ENCODE measurements around the gene PARD3. TPM values are rescaled to one million over a fixed set of nuclear protein-coding genes. Genes with fewer than 3 reads are reported as not detected.

PARD3 gene
- polyA plus RNA-seq, 2 of the 4 experiments (the other 2 are of a cell fraction), result 110 to 200 TPM

DNA sequence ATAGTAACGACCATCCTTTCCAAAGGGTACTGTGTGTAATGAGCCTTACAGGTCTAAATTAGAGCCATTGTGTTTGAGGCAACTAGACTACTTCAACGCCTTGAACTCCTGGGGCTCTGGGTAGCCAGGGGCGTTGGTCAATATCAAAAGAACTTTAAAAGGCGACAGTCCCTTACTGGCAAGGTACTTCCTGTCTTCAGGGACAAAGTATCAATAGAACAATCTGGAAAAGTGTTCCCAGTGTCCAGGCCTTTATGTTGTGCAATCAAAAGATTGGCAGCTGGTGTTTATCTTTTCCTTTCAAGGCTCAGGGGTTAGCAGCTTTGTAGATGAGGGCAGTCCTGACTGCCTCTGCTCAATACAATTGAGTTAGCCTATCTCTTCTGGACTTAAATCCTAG, 284.3 kb downstream of the PARD3 start:
- 92% methylated on average over 4 of the region's 4 CpGs for WGBS (ENCODE audit: missing lambda C conversion rate)
- Histone ChIP-seq H3K4me2 (no peak overlapping the region), H3K4me3 (no peak overlapping the region), H3K9me3 (peaks cover 16% of the 10 kb centered on the region), H3K27ac (peak overlapping the region in 1 of 2 experiments; percentile 96; a peak in 2 of 6 replicates), H3K4me1 (peaks cover 38% of the 10 kb centered on the region)
- CTCF ChIA-PET, result interaction anchor here (0.9 to 1.6 kb wide), 2 partner anchors 50 to 107 kb away, joined by 3 to 12 read pairs; no protein-coding TSS in a partner anchor
- TF ChIP-seq CHD4 (IDR thresholded peaks at IDR 0.05; ENCODE audit: borderline replicate concordance) (no peak), KDM1A (IDR thresholded peaks at IDR 0.05; ENCODE audit: low read depth) (no peak), CEBPB (IDR thresholded peaks at IDR 0.05) (no peak), ZSCAN20 (CRISPR knock-in tag; IDR thresholded peaks at IDR 0.05) (no peak), RFX5 (IDR thresholded peaks at IDR 0.05) (no peak), MAZ (IDR thresholded peaks at IDR 0.05; ENCODE audit: borderline replicate concordance, low read depth, low read length) (no peak), POLR2A (IDR thresholded peaks at IDR 0.05; ENCODE audit: low read length) (no peak), FOSB (CRISPR knock-in tag; IDR thresholded peaks at IDR 0.05) (no peak), JUNB (IDR thresholded peaks at IDR 0.05) (no peak), PHF8 (IDR thresholded peaks at IDR 0.05; ENCODE audit: borderline replicate concordance, low read depth) (no peak), RCOR1 (IDR thresholded peaks at IDR 0.05; ENCODE audit: low read depth, low read length) (no peak), NR3C1 (IDR thresholded peaks at IDR 0.05) (no peak), HOXB5 (CRISPR knock-in tag; IDR thresholded peaks at IDR 0.05) (no peak)
- TF ChIP-seq, protein P1, sequence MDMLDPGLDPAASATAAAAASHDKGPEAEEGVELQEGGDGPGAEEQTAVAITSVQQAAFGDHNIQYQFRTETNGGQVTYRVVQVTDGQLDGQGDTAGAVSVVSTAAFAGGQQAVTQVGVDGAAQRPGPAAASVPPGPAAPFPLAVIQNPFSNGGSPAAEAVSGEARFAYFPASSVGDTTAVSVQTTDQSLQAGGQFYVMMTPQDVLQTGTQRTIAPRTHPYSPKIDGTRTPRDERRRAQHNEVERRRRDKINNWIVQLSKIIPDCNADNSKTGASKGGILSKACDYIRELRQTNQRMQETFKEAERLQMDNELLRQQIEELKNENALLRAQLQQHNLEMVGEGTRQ (IDR thresholded peaks at IDR 0.05), result no peak
- TF ChIP-seq, protein P2, sequence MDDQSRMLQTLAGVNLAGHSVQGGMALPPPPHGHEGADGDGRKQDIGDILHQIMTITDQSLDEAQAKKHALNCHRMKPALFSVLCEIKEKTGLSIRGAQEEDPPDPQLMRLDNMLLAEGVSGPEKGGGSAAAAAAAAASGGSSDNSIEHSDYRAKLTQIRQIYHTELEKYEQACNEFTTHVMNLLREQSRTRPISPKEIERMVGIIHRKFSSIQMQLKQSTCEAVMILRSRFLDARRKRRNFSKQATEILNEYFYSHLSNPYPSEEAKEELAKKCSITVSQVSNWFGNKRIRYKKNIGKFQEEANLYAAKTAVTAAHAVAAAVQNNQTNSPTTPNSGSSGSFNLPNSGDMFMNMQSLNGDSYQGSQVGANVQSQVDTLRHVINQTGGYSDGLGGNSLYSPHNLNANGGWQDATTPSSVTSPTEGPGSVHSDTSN (IDR thresholded peaks at IDR 0.05), result no peak
- TF ChIP-seq, protein P3, sequence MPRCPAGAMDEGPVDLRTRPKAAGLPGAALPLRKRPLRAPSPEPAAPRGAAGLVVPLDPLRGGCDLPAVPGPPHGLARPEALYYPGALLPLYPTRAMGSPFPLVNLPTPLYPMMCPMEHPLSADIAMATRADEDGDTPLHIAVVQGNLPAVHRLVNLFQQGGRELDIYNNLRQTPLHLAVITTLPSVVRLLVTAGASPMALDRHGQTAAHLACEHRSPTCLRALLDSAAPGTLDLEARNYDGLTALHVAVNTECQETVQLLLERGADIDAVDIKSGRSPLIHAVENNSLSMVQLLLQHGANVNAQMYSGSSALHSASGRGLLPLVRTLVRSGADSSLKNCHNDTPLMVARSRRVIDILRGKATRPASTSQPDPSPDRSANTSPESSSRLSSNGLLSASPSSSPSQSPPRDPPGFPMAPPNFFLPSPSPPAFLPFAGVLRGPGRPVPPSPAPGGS (IDR thresholded peaks at IDR 0.05), result no peak
- POLR2A ChIA-PET, result no interaction called here
- DNase-seq (ENCODE audit: low read depth in 1 of 2, low spot score in 1 of 2), result no peak
- no peak for FAIRE-seq
- no peak for ATAC-seq

DNA sequence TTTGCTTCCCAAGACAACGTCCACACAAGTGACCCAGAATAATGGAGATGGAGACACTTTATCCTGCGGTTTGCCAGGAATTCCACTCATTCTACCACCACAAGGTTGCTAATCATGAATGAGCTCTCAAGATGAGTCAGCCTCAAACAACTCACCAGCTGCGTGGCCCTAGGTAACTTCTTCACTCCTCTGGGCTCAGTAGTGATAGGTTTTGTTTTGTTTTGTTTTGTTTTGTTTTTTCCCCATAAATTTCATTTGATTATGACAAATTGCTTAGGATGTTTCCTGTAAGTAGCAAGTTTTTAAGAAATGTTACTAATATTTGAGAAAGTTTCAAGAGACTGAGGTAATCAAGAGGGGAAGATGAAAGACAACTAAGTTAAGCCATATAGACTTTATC, 286.8 kb downstream of the PARD3 start:
- peak overlapping the region; percentile 35 for H3K4me3 ChIP-seq
- DNase-seq (ENCODE audit: low read depth in 1 of 2, low spot score in 1 of 2), result peak; percentile 66 to 94
- H3K27ac ChIP-seq, result peak overlapping the region; percentile 96 to 97
- ChIA-PET CTCF (interaction anchor here (1.2 to 2.0 kb wide), 4 partner anchors 10 to 110 kb away, joined by 3 to 12 read pairs (median 6); no protein-coding TSS in a partner anchor), POLR2A (interaction anchor here (0.6 to 1.1 kb wide), 8 partner anchors 9 to 1193 kb away, joined by 3 to 6 read pairs (median 3); no protein-coding TSS in a partner anchor)
- H3K9me3 ChIP-seq, result peaks cover 16% of the 10 kb centered on the region
- FAIRE-seq, result peak; percentile 98
- H3K4me1 ChIP-seq, result peaks cover 51% of the 10 kb centered on the region
- ATAC-seq, result peak; percentile 69 to 78; a peak in 5 of 6 replicates
- H3K4me2 ChIP-seq, result peak overlapping the region; percentile 94
- 0% methylated on average over 3 of the region's 3 CpGs for WGBS (ENCODE audit: missing lambda C conversion rate)
- TF ChIP-seq EHMT2 (IDR thresholded peaks at IDR 0.05; ENCODE audit: low read depth) (no peak), RAD21 (conservative IDR thresholded peaks at IDR 0.05 in 1 of 2, IDR thresholded peaks at IDR 0.05 in 1 of 2) (peak; percentile 21 to 31; a peak in 2 of 5 replicates), HOXA7 (CRISPR knock-in tag; IDR thresholded peaks at IDR 0.05) (no peak), FOSB (CRISPR knock-in tag; IDR thresholded peaks at IDR 0.05) (no peak), FOSL2 (IDR thresholded peaks at IDR 0.05) (peak; percentile 76), FOSL2 (CRISPR knock-in tag; IDR thresholded peaks at IDR 0.05) (peak; percentile 95), EP300 (IDR thresholded peaks at IDR 0.05) (peak; percentile 27 to 64; a peak in 3 of 5 replicates), ZFP36 (IDR thresholded peaks at IDR 0.05; ENCODE audit: borderline replicate concordance, partially characterized antibody) (no peak), EHF (CRISPR knock-in tag; IDR thresholded peaks at IDR 0.05) (no peak), HDAC2 (IDR thresholded peaks at IDR 0.05) (no peak), POLR2AphosphoS2 (conservative IDR thresholded peaks at IDR 0.05; ENCODE audit: low read length) (no peak)
- TF ChIP-seq, protein P4, sequence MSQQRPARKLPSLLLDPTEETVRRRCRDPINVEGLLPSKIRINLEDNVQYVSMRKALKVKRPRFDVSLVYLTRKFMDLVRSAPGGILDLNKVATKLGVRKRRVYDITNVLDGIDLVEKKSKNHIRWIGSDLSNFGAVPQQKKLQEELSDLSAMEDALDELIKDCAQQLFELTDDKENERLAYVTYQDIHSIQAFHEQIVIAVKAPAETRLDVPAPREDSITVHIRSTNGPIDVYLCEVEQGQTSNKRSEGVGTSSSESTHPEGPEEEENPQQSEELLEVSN (IDR thresholded peaks at IDR 0.05; ENCODE audit: borderline replicate concordance, low read depth), result no peak
- TF ChIP-seq, protein P5, sequence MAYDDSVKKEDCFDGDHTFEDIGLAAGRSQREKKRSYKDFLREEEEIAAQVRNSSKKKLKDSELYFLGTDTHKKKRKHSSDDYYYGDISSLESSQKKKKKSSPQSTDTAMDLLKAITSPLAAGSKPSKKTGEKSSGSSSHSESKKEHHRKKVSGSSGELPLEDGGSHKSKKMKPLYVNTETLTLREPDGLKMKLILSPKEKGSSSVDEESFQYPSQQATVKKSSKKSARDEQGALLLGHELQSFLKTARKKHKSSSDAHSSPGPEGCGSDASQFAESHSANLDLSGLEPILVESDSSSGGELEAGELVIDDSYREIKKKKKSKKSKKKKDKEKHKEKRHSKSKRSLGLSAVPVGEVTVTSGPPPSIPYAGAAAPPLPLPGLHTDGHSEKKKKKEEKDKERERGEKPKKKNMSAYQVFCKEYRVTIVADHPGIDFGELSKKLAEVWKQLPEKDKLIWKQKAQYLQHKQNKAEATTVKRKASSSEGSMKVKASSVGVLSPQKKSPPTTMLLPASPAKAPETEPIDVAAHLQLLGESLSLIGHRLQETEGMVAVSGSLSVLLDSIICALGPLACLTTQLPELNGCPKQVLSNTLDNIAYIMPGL (CRISPR knock-in tag; IDR thresholded peaks at IDR 0.05; ENCODE audit: borderline replicate concordance), result no peak
- TF ChIP-seq, protein P1 (IDR thresholded peaks at IDR 0.05), result no peak
- TF ChIP-seq, protein P6, sequence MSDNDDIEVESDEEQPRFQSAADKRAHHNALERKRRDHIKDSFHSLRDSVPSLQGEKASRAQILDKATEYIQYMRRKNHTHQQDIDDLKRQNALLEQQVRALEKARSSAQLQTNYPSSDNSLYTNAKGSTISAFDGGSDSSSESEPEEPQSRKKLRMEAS (IDR thresholded peaks at IDR 0.05), result peak; percentile 81

All from A549 (cell line).